ENCODE results near the gene LILRA2.
"Not testable (repeated sequence)": the region's sequence is repeated elsewhere in the genome, so short reads cannot be mapped to it uniquely, and the experiment has no call there.

The LILRA2 gene

GRCh38 chr19:54593931-54594626, 20.5 kb downstream of the LILRA2 start:
- not testable (repeated sequence) for H3K27me3 ChIP-seq (ENCODE audit: insufficient read depth, low read length); H3K36me3 ChIP-seq (ENCODE audit: insufficient read depth, low read length); H3K9ac ChIP-seq (ENCODE audit: low read length); H3K9me3 ChIP-seq (ENCODE audit: low read length); H2AFZ ChIP-seq (ENCODE audit: low read length); H3K79me2 ChIP-seq (ENCODE audit: insufficient read depth, low read length); H3K9me2 ChIP-seq (ENCODE audit: low read depth, low read length); H3K4me3 ChIP-seq (ENCODE audit: low read depth, low read length, poor library complexity, severe bottlenecking); H4K20me1 ChIP-seq (ENCODE audit: insufficient read depth, low read length); H3F3A ChIP-seq (ENCODE audit: insufficient read depth, low read length); H3K27ac ChIP-seq (ENCODE audit: low read depth, low read length, poor library complexity, severe bottlenecking); H3K4me1 ChIP-seq (ENCODE audit: insufficient read depth, low read length, severe bottlenecking); H3K4me2 ChIP-seq (ENCODE audit: low read length)

- no peak overlapping the region for H3K4me3 ChIP-seq (ENCODE audit: low read depth, low read length, poor library complexity, severe bottlenecking)
- no peaks in the 10 kb centered on the region for H3K9me2 ChIP-seq (ENCODE audit: low read depth, low read length)
- H3K36me3 ChIP-seq (ENCODE audit: insufficient read depth, low read length) = no peaks in the 10 kb centered on the region
- H3K4me1 ChIP-seq (ENCODE audit: insufficient read depth, low read length, severe bottlenecking) = no peaks in the 10 kb centered on the region
- H3K9me3 ChIP-seq (ENCODE audit: low read length) = no peaks in the 10 kb centered on the region
- H3K27me3 ChIP-seq (ENCODE audit: insufficient read depth, low read length) = no peaks in the 10 kb centered on the region
- no peak overlapping the region for H3K9ac ChIP-seq (ENCODE audit: low read length)
- no peak overlapping the region for H3K4me2 ChIP-seq (ENCODE audit: low read length)
- H2AFZ ChIP-seq (ENCODE audit: low read length) = no peak overlapping the region
- H3K79me2 ChIP-seq (ENCODE audit: insufficient read depth, low read length) = no peaks in the 10 kb centered on the region
- TF ChIP-seq EZH2 (IDR thresholded peaks at IDR 0.05; ENCODE audit: borderline replicate concordance, low read length) (no peak), CTCF (IDR thresholded peaks at IDR 0.05; ENCODE audit: low read length) (no peak)
- no peaks in the 10 kb centered on the region for H3F3A ChIP-seq (ENCODE audit: insufficient read depth, low read length)
- no peak overlapping the region for H3K27ac ChIP-seq (ENCODE audit: low read depth, low read length, poor library complexity, severe bottlenecking)
- no peaks in the 10 kb centered on the region for H4K20me1 ChIP-seq (ENCODE audit: insufficient read depth, low read length)
Observed at GRCh38 chr19:54594737-54595136, 21.1 kb downstream of the LILRA2 start.

- not testable (repeated sequence) for H3K9ac ChIP-seq (ENCODE audit: low read length); H3K4me1 ChIP-seq (ENCODE audit: insufficient read depth, low read length, severe bottlenecking); H3F3A ChIP-seq (ENCODE audit: insufficient read depth, low read length); H3K36me3 ChIP-seq (ENCODE audit: insufficient read depth, low read length); H3K9me3 ChIP-seq (ENCODE audit: low read length); H3K79me2 ChIP-seq (ENCODE audit: insufficient read depth, low read length); H3K27me3 ChIP-seq (ENCODE audit: insufficient read depth, low read length); H3K4me2 ChIP-seq (ENCODE audit: low read length); H3K27ac ChIP-seq (ENCODE audit: low read depth, low read length, poor library complexity, severe bottlenecking); H3K4me3 ChIP-seq (ENCODE audit: low read depth, low read length, poor library complexity, severe bottlenecking); H2AFZ ChIP-seq (ENCODE audit: low read length); H3K9me2 ChIP-seq (ENCODE audit: low read depth, low read length); H4K20me1 ChIP-seq (ENCODE audit: insufficient read depth, low read length)
Observed at GRCh38 chr19:54595680-54596436, 22.3 kb downstream of the LILRA2 start.

DNA sequence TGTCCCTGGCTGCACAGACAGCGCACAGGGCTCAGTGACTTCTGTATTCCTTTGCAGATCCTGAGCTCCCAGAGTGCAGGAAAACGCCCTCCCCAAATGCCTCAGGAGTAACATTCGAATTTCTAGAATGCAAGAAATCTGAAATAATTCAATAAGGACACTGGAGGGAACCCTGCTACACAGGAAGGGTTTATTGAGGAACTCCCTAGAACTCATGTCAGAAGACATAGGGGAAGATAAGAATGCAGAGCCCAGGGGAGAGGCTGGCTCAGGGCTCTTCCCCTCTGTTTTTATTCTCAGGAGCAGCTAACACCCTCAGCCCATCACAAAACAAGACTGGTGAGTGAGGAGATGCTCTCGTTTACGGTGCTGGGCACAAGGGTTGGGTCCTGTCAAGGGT, 26.6 kb downstream of the LILRA2 start:
- Histone ChIP-seq H3K9me3 (ENCODE audit: low read length) (0 out of 2 replicates have a peak, but pooled peaks cover 4% of the 10 kb centered on the region), H3K27ac (ENCODE audit: low read depth, low read length, poor library complexity, severe bottlenecking) (no peak overlapping the region), H3K4me3 (ENCODE audit: low read depth, low read length, poor library complexity, severe bottlenecking) (no peak overlapping the region), H3K4me2 (ENCODE audit: low read length) (no peak overlapping the region), H3F3A (ENCODE audit: insufficient read depth, low read length) (no peaks in the 10 kb centered on the region), H3K4me1 (ENCODE audit: insufficient read depth, low read length, severe bottlenecking) (no peaks in the 10 kb centered on the region), H3K9ac (ENCODE audit: low read length) (no peak overlapping the region), H3K9me2 (ENCODE audit: low read depth, low read length) (no peaks in the 10 kb centered on the region), H3K79me2 (ENCODE audit: insufficient read depth, low read length) (no peaks in the 10 kb centered on the region), H2AFZ (ENCODE audit: low read length) (no peak overlapping the region), H3K27me3 (ENCODE audit: insufficient read depth, low read length) (no peaks in the 10 kb centered on the region), H4K20me1 (ENCODE audit: insufficient read depth, low read length) (no peaks in the 10 kb centered on the region), H3K36me3 (ENCODE audit: insufficient read depth, low read length) (no peaks in the 10 kb centered on the region; the same call in 1 of the 2 replicates)
- TF ChIP-seq EZH2 (IDR thresholded peaks at IDR 0.05; ENCODE audit: borderline replicate concordance, low read length) = no peak
- TF ChIP-seq CTCF (IDR thresholded peaks at IDR 0.05; ENCODE audit: low read length) = no peak

All from OCI-LY1 (cell line).